Measurements from ENCODE around the gene NADK2.

GRCh38 chr5:36151434-36152323 lies 90.0 kb downstream of the NADK2 start, which contains the start of the genes LMBRD2 and SKP2:
- no peak for TF ChIP-seq CTCF (IDR thresholded peaks at IDR 0.05; ENCODE audit: extremely low read depth in 1 of 2, insufficient read depth in 1 of 2, low read depth in 1 of 2, low read length in 2 of 2)
- TF ChIP-seq, protein P1, sequence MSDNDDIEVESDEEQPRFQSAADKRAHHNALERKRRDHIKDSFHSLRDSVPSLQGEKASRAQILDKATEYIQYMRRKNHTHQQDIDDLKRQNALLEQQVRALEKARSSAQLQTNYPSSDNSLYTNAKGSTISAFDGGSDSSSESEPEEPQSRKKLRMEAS (IDR thresholded peaks at IDR 0.05; ENCODE audit: insufficient read depth, insufficient read length): no peak
- TF ChIP-seq EZH2 (IDR thresholded peaks at IDR 0.05; ENCODE audit: borderline replicate concordance, low read depth, low read length, severe bottlenecking): no peak
- TF ChIP-seq POLR2AphosphoS5 (IDR thresholded peaks at IDR 0.05; ENCODE audit: insufficient read depth, low read depth, low read length): peak; percentile 60
- peak; percentile 80 for TF ChIP-seq POLR2A (IDR thresholded peaks at IDR 0.05; ENCODE audit: low read depth, low read length)
- TF ChIP-seq FOS (IDR thresholded peaks at IDR 0.05; ENCODE audit: borderline replicate concordance, insufficient read depth, low read length): no peak
- no peak for TF ChIP-seq JUN (IDR thresholded peaks at IDR 0.05; ENCODE audit: borderline replicate concordance, insufficient read depth, insufficient read length, low read depth)
- no peak for TF ChIP-seq GATA2 (IDR thresholded peaks at IDR 0.05; ENCODE audit: insufficient read depth, insufficient read length, low read depth, low read length)
- TF ChIP-seq MYC (IDR thresholded peaks at IDR 0.05; ENCODE audit: low read depth, low read length): no peak

Measured in endothelial cell of umbilical vein (primary cell).